Measurements from ENCODE around the gene NDUFAF8.

Gene NDUFAF8

DNA sequence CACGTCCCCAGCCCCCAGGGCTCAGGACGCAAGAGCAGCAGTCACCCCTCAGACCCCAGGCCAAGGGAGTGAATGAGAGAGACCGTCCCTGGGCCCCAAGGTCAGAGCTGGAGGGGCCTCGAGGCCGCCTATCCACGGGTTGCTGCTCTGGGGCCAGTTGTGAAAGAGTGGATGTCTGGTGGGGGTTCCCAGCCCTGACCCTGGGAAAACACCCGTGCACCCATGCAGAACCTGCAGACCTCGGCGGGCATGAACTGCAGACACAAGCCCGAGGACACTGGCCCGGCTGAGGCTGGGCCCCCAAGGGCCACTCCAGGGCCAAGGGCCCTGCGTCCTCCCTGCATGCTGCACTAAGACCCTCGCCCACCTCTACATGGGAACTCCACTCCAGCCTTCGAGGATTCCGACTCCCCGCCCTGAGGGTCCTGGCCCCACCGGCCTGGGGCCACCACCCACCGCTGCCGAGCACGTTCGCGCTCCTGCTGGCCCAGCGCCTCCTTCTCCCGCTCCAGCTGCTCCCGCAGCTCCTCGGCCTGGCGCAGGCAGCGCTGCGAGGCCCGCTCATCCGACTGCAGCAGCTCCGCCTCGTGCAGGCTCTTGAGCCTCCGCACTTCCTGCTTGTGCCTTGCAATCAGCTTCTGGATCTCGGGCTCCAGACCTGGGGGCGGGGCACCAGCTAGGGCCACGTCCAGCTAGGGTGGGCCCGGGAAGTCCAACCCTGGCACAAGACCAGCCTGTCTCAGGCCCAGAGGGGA, 45.5 kb upstream of the NDUFAF8 start:
- TF ChIP-seq RARB (CRISPR knock-in tag; IDR thresholded peaks at IDR 0.05) (no peak), ZFP30 (CRISPR knock-in tag; IDR thresholded peaks at IDR 0.05) (no peak), TCF4 (CRISPR knock-in tag; IDR thresholded peaks at IDR 0.05; ENCODE audit: borderline replicate concordance) (no peak), OSR1 (CRISPR knock-in tag; IDR thresholded peaks at IDR 0.05) (no peak), TOX (CRISPR knock-in tag; IDR thresholded peaks at IDR 0.05; ENCODE audit: borderline replicate concordance) (no peak), ISL1 (CRISPR knock-in tag; IDR thresholded peaks at IDR 0.05) (no peak), ARNTL (CRISPR knock-in tag; IDR thresholded peaks at IDR 0.05; ENCODE audit: borderline replicate concordance, low read depth) (no peak), ZNF8 (CRISPR knock-in tag; IDR thresholded peaks at IDR 0.05) (no peak)
- TF ChIP-seq, protein P1, sequence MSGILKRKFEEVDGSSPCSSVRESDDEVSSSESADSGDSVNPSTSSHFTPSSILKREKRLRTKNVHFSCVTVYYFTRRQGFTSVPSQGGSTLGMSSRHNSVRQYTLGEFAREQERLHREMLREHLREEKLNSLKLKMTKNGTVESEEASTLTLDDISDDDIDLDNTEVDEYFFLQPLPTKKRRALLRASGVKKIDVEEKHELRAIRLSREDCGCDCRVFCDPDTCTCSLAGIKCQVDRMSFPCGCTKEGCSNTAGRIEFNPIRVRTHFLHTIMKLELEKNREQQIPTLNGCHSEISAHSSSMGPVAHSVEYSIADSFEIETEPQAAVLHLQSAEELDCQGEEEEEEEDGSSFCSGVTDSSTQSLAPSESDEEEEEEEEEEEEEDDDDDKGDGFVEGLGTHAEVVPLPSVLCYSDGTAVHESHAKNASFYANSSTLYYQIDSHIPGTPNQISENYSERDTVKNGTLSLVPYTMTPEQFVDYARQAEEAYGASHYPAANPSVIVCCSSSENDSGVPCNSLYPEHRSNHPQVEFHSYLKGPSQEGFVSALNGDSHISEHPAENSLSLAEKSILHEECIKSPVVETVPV (CRISPR knock-in tag; IDR thresholded peaks at IDR 0.05): no peak
- no peak for ATAC-seq

DNA sequence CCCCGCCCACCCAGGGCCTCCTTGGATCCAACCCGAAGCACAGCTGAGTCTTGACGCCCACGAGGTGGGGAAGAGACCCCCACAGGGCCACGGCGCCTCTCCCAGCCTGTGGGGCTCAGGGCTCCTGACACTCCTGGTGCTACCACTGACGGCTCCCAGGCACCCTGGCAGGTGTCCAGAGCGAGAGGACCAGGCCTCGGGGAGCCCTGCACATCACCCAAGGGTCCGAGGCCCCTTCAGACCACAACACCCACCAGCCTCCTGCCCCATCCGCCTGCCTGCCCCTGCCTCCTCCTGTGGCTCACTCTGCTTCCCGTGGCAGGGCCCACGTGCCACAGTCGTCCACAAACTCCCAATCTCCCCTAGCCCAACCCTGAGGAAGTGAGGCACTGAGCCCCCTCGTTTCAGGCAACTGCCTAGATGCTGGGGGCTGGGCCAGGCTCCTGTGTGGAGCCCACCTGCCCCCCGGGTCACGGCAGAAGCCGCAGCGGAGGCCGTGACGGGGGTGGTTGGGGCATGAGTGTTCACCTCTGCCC, 44.8 kb upstream of the NDUFAF8 start:
- TF ChIP-seq TOX (CRISPR knock-in tag; IDR thresholded peaks at IDR 0.05; ENCODE audit: borderline replicate concordance) (no peak), ZC3H10 (CRISPR knock-in tag; IDR thresholded peaks at IDR 0.05) (no peak), PPARA (CRISPR knock-in tag; IDR thresholded peaks at IDR 0.05; ENCODE audit: borderline replicate concordance) (no peak), ZNF8 (CRISPR knock-in tag; IDR thresholded peaks at IDR 0.05) (no peak)
- TF ChIP-seq, protein P2, sequence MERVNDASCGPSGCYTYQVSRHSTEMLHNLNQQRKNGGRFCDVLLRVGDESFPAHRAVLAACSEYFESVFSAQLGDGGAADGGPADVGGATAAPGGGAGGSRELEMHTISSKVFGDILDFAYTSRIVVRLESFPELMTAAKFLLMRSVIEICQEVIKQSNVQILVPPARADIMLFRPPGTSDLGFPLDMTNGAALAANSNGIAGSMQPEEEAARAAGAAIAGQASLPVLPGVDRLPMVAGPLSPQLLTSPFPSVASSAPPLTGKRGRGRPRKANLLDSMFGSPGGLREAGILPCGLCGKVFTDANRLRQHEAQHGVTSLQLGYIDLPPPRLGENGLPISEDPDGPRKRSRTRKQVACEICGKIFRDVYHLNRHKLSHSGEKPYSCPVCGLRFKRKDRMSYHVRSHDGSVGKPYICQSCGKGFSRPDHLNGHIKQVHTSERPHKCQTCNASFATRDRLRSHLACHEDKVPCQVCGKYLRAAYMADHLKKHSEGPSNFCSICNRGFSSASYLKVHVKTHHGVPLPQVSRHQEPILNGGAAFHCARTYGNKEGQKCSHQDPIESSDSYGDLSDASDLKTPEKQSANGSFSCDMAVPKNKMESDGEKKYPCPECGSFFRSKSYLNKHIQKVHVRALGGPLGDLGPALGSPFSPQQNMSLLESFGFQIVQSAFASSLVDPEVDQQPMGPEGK (CRISPR knock-in tag; IDR thresholded peaks at IDR 0.05; ENCODE audit: borderline replicate concordance): no peak
- no peak for ATAC-seq

DNA sequence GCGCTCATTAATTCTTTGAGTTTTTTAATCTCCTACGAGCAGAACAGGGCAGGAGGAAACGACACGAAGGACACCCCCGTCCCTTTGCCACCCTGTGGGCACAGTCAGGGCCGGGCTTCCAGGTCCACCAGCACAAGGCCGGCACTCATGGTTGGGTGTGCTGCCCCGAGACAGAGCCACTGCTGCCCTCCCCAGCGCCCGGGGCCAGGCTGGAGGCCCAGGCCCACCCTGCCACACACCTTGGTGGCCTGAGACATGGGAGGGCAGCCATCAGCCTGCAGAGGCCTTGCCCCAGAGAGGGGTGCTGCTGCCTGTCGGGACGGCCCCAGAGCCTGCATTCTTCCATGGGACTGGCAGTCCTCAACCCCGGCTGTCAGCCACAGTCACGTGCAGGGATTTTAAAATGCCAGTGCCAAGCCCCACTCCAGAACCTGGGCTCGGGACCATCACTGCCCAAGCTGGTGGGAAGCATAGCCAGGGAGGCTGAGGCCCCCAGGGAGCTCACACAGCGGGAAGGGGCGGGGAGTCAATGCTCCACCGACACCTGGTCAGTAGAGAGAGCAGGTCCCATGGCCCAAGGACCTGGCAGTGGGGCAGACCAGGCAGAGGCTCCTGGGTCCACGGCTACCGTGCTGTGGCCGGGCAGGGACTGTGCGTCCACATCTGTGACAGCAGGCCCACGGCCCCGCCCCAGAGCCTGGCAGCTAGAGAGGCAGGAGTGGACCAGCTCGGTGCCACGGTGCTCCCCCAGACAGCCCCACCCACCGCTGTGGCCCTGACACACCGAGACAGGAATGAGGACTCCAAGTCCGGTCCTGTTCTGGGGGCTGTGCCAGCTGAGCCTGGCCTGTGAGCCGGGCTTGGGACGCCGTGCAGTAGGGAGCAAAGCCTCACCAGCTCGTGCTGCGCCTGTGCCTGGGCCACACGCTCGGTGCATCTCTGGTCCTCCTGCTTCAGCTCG, 43.9 kb upstream of the NDUFAF8 start:
- no peak for ATAC-seq
- TF ChIP-seq TOX (CRISPR knock-in tag; IDR thresholded peaks at IDR 0.05; ENCODE audit: borderline replicate concordance) (no peak), ZC3H10 (CRISPR knock-in tag; IDR thresholded peaks at IDR 0.05) (no peak), SNAI2 (CRISPR knock-in tag; IDR thresholded peaks at IDR 0.05) (no peak), RARB (CRISPR knock-in tag; IDR thresholded peaks at IDR 0.05) (no peak)

DNA sequence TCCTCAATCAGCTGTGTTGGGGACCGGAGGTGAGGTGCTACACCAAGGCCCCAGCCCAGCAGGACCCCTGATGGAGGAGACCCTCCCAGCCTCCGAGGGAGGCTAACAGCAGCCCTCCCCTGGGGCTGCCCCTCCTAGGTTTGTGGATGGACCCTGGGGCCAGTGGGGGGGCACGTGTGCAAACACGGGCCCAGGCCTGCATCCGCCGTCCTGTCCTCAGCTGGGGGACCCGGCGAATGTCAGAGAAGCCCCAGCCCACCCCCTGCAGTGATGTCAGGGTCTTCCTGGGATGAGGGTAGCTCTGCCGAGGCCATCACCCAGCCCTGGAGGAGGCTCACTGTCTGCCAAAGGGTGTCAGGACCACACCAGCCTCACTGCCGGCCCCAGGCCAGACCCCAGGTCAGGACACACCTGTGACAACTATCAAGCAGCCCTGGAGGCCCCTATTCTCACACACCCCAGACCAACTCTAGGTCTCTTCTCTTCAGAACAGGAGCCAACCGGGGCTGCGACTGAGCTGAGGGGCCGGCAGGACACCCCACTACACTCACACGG, 43.1 kb upstream of the NDUFAF8 start:
- no peak for ATAC-seq
- TF ChIP-seq, protein P3, sequence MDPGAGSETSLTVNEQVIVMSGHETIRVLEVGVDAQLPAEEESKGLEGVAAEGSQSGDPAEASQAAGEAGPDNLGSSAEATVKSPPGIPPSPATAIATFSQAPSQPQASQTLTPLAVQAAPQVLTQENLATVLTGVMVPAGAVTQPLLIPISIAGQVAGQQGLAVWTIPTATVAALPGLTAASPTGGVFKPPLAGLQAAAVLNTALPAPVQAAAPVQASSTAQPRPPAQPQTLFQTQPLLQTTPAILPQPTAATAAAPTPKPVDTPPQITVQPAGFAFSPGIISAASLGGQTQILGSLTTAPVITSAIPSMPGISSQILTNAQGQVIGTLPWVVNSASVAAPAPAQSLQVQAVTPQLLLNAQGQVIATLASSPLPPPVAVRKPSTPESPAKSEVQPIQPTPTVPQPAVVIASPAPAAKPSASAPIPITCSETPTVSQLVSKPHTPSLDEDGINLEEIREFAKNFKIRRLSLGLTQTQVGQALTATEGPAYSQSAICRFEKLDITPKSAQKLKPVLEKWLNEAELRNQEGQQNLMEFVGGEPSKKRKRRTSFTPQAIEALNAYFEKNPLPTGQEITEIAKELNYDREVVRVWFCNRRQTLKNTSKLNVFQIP (CRISPR knock-in tag; IDR thresholded peaks at IDR 0.05; ENCODE audit: borderline replicate concordance, low read depth): no peak
- TF ChIP-seq ZC3H10 (CRISPR knock-in tag; IDR thresholded peaks at IDR 0.05): no peak
- no peak for TF ChIP-seq ISL1 (CRISPR knock-in tag; IDR thresholded peaks at IDR 0.05)
- no peak for TF ChIP-seq BACH2 (CRISPR knock-in tag; IDR thresholded peaks at IDR 0.05; ENCODE audit: borderline replicate concordance)
- TF ChIP-seq OSR1 (CRISPR knock-in tag; IDR thresholded peaks at IDR 0.05): no peak
- no peak for TF ChIP-seq ESRRG (CRISPR knock-in tag; IDR thresholded peaks at IDR 0.05)
- TF ChIP-seq TOX (CRISPR knock-in tag; IDR thresholded peaks at IDR 0.05; ENCODE audit: borderline replicate concordance): no peak
- TF ChIP-seq, protein P2 (CRISPR knock-in tag; IDR thresholded peaks at IDR 0.05; ENCODE audit: borderline replicate concordance): no peak
- TF ChIP-seq ZNF565 (CRISPR knock-in tag; conservative IDR thresholded peaks at IDR 0.05; ENCODE audit: low read depth): no peak
- TF ChIP-seq, protein P4, sequence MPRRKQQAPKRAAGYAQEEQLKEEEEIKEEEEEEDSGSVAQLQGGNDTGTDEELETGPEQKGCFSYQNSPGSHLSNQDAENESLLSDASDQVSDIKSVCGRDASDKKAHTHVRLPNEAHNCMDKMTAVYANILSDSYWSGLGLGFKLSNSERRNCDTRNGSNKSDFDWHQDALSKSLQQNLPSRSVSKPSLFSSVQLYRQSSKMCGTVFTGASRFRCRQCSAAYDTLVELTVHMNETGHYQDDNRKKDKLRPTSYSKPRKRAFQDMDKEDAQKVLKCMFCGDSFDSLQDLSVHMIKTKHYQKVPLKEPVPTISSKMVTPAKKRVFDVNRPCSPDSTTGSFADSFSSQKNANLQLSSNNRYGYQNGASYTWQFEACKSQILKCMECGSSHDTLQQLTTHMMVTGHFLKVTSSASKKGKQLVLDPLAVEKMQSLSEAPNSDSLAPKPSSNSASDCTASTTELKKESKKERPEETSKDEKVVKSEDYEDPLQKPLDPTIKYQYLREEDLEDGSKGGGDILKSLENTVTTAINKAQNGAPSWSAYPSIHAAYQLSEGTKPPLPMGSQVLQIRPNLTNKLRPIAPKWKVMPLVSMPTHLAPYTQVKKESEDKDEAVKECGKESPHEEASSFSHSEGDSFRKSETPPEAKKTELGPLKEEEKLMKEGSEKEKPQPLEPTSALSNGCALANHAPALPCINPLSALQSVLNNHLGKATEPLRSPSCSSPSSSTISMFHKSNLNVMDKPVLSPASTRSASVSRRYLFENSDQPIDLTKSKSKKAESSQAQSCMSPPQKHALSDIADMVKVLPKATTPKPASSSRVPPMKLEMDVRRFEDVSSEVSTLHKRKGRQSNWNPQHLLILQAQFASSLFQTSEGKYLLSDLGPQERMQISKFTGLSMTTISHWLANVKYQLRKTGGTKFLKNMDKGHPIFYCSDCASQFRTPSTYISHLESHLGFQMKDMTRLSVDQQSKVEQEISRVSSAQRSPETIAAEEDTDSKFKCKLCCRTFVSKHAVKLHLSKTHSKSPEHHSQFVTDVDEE (CRISPR knock-in tag; IDR thresholded peaks at IDR 0.05): no peak
- no peak for TF ChIP-seq ZNF70 (CRISPR knock-in tag; IDR thresholded peaks at IDR 0.05)
- no peak for TF ChIP-seq ARNTL (CRISPR knock-in tag; IDR thresholded peaks at IDR 0.05; ENCODE audit: borderline replicate concordance, low read depth)
- TF ChIP-seq, protein P5, sequence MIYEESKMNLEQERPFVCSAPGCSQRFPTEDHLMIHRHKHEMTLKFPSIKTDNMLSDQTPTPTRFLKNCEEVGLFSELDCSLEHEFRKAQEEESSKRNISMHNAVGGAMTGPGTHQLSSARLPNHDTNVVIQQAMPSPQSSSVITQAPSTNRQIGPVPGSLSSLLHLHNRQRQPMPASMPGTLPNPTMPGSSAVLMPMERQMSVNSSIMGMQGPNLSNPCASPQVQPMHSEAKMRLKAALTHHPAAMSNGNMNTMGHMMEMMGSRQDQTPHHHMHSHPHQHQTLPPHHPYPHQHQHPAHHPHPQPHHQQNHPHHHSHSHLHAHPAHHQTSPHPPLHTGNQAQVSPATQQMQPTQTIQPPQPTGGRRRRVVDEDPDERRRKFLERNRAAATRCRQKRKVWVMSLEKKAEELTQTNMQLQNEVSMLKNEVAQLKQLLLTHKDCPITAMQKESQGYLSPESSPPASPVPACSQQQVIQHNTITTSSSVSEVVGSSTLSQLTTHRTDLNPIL (CRISPR knock-in tag; IDR thresholded peaks at IDR 0.05; ENCODE audit: low read depth): no peak
- TF ChIP-seq CSDC2 (CRISPR knock-in tag; IDR thresholded peaks at IDR 0.05): no peak
- no peak for TF ChIP-seq ZFP3 (CRISPR knock-in tag; IDR thresholded peaks at IDR 0.05)

Data from SK-N-SH treated with all-trans-retinoic acid at 6 μM for 48 hours (cell line).